GM18951 (cell line): ENCODE results near the gene GRIN2C.

ENCODE experiments used
- POLR2A ChIP-seq: IDR thresholded peaks from 4 replicates; pipeline ENCODE4 v1.6.1; 2011; ENCODE audit warnings: mild to moderate bottlenecking; ENCODE audit not compliant: insufficient read length, insufficient read depth; ENCODE audit errors: extremely low read depth
- in situ Hi-C: fragments of 300-500 bp; cut with MboI; formaldehyde crosslinking; loops from one replicate; pipeline ENCODE4 v1.12.0; 2022; ENCODE audit warnings: low sequenced_read_pairs, mixed read lengths, inconsistent platforms; ENCODE audit not compliant: unreplicated experiment

Gene GRIN2C

GRCh38 chr17:74810699-74811485 is 48.8 kb downstream of the GRIN2C start:
- in situ Hi-C loops = no loop called here

GRCh38 chr17:74808714-74809430 is 50.8 kb downstream of the GRIN2C start:
- in situ Hi-C loops = no loop called here
- no peak for TF ChIP-seq POLR2A

More at GRCh38 chr17:74810699-74811485, 48.8 kb downstream of the GRIN2C start:
- no peak for TF ChIP-seq POLR2A

GRCh38 chr17:74807925-74808324 is 51.8 kb downstream of the GRIN2C start:
- in situ Hi-C loops = no loop called here
- no peak for TF ChIP-seq POLR2A

- in situ Hi-C loops = no loop called here
- no peak for TF ChIP-seq POLR2A
Observed at GRCh38 chr17:74807441-74807840, 52.2 kb downstream of the GRIN2C start.

- in situ Hi-C loops = no loop called here
- no peak for TF ChIP-seq POLR2A
Observed at GRCh38 chr17:74806334-74806733, 53.4 kb downstream of the GRIN2C start.

- TF ChIP-seq POLR2A = no peak
- in situ Hi-C loops = no loop called here
Observed at GRCh38 chr17:74805591-74805991, 54.1 kb downstream of the GRIN2C start.

GRCh38 chr17:74804683-74805082 is 55.0 kb downstream of the GRIN2C start:
- in situ Hi-C loops = no loop called here

GRCh38 chr17:74803971-74804370 is 55.7 kb downstream of the GRIN2C start:
- no peak for TF ChIP-seq POLR2A
- in situ Hi-C loops = no loop called here

More at GRCh38 chr17:74804683-74805082, 55.0 kb downstream of the GRIN2C start:
- TF ChIP-seq POLR2A = no peak

GRCh38 chr17:74803388-74803930 is 56.2 kb downstream of the GRIN2C start:
- TF ChIP-seq POLR2A = no peak
- in situ Hi-C loops = no loop called here

GRCh38 chr17:74801896-74802295 is 57.8 kb downstream of the GRIN2C start:
- in situ Hi-C loops = no loop called here
- TF ChIP-seq POLR2A = no peak

GRCh38 chr17:74800531-74800930 is 59.2 kb downstream of the GRIN2C start:
- in situ Hi-C loops = no loop called here
- TF ChIP-seq POLR2A = no peak

- no peak for TF ChIP-seq POLR2A
- in situ Hi-C loops = no loop called here
Observed at GRCh38 chr17:74799097-74799496, 60.6 kb downstream of the GRIN2C start.

- TF ChIP-seq POLR2A = no peak
- in situ Hi-C loops = no loop called here
Observed at GRCh38 chr17:74798239-74798707, 61.4 kb downstream of the GRIN2C start.

GRCh38 chr17:74797824-74798223 is 61.9 kb downstream of the GRIN2C start:
- in situ Hi-C loops = no loop called here
- TF ChIP-seq POLR2A = no peak

- in situ Hi-C loops = no loop called here
- no peak for TF ChIP-seq POLR2A
Observed at GRCh38 chr17:74796866-74797265, 62.8 kb downstream of the GRIN2C start.
